Activated CD8-positive, alpha-beta memory T cell treated with anti-CD3 and anti-CD28 coated beads, Interleukin-2, amount 50 U/mL, for 48 hours (primary cell): Measurements from ENCODE around the gene CFI.

Source experiments
- DNase-seq: peaks from one replicate; pipeline ENCODE4 v3.0.0-alpha.2; 2020

Gene CFI

GRCh38 chr4:109729718-109730618 is 71.8 kb downstream of the CFI start, which contains the start of gene PLA2G12A:
Gene PLA2G12A, minus strand, starts transcription at chr4:109730070. Its CDS starts 261 bp downstream, at chr4:109729809.
- peak; percentile 85 for DNase-seq

GRCh38 chr4:109729117-109729717 is 72.6 kb downstream of the CFI start:
- no peak for DNase-seq

GRCh38 chr4:109728385-109728784 is 73.4 kb downstream of the CFI start:
- no peak for DNase-seq

GRCh38 chr4:109723110-109723509 is 78.7 kb downstream of the CFI start:
- no peak for DNase-seq

- DNase-seq = no peak
These were observed 79.4 kb downstream of the CFI start for GRCh38 chr4:109722357-109722756.

- no peak for DNase-seq
These were observed 80.8 kb downstream of the CFI start for GRCh38 chr4:109721033-109721432.

- DNase-seq = no peak
These were observed 82.2 kb downstream of the CFI start for GRCh38 chr4:109719604-109720003.

- no peak for DNase-seq
These were observed 83.0 kb downstream of the CFI start for GRCh38 chr4:109718759-109719158.

GRCh38 chr4:109713500-109713899 is 88.3 kb downstream of the CFI start:
- no peak for DNase-seq

- DNase-seq = no peak
These were observed 92.8 kb downstream of the CFI start for GRCh38 chr4:109708990-109709389.

- DNase-seq = no peak
These were observed 93.4 kb downstream of the CFI start for GRCh38 chr4:109708435-109708834.

GRCh38 chr4:109703664-109704361 is 98.0 kb downstream of the CFI start:
- no peak for DNase-seq

GRCh38 chr4:109702950-109703663 is 98.7 kb downstream of the CFI start, which contains the start of gene CASP6:
Gene CASP6, minus strand, starts transcription at chr4:109703445. Its CDS starts 50 bp downstream, at chr4:109703395.
- peak; percentile 84 for DNase-seq

- DNase-seq = no peak
These were observed 100.0 kb downstream of the CFI start for GRCh38 chr4:109701566-109702410.

GRCh38 chr4:109699553-109700225 is 102.1 kb downstream of the CFI start:
- no peak for DNase-seq

GRCh38 chr4:109698656-109699055 is 103.1 kb downstream of the CFI start:
- no peak for DNase-seq

GRCh38 chr4:109691411-109691920 is 110.3 kb downstream of the CFI start:
- no peak for DNase-seq
